Stimulated activated naive CD8-positive, alpha-beta T cell treated with anti-CD3 and anti-CD28 coated beads, Interleukin-15, Interleukin-2, amounts not matched to agents 100 ng/mL and 50 ng/mL, for 24 hours (primary cell): ENCODE measurements around the gene DIPK2B.

Experiments used
- H3K27ac Mint-ChIP-seq: one replicate; pipeline ENCODE4 v1.8.0; 2021; ENCODE audit warnings: mild to moderate bottlenecking, mixed read lengths
- H3K27me3 Mint-ChIP-seq: one replicate; pipeline ENCODE4 v1.8.0; 2021; ENCODE audit warnings: mixed read lengths
- H3K36me3 Mint-ChIP-seq: one replicate; pipeline ENCODE4 v1.8.0; 2021; ENCODE audit warnings: low read depth, mixed read lengths
- H3K4me1 Mint-ChIP-seq: one replicate; pipeline ENCODE4 v1.8.0; 2021; ENCODE audit warnings: low read depth, mixed read lengths
- H3K4me3 Mint-ChIP-seq: one replicate; pipeline ENCODE4 v1.8.0; 2021; ENCODE audit warnings: mild to moderate bottlenecking, mixed read lengths
- H3K9me3 Mint-ChIP-seq: one replicate; pipeline ENCODE4 v1.8.0; 2021; ENCODE audit warnings: mixed read lengths

Gene DIPK2B, protein sequence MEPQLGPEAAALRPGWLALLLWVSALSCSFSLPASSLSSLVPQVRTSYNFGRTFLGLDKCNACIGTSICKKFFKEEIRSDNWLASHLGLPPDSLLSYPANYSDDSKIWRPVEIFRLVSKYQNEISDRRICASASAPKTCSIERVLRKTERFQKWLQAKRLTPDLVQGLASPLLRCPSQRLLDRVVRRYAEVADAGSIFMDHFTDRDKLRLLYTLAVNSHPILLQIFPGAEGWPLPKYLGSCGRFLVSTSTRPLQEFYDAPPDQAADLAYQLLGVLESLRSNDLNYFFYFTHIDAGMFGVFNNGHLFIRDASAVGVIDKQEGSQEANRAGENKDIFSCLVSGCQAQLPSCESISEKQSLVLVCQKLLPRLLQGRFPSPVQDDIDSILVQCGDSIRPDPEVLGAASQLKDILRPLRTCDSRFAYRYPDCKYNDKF

DNA sequence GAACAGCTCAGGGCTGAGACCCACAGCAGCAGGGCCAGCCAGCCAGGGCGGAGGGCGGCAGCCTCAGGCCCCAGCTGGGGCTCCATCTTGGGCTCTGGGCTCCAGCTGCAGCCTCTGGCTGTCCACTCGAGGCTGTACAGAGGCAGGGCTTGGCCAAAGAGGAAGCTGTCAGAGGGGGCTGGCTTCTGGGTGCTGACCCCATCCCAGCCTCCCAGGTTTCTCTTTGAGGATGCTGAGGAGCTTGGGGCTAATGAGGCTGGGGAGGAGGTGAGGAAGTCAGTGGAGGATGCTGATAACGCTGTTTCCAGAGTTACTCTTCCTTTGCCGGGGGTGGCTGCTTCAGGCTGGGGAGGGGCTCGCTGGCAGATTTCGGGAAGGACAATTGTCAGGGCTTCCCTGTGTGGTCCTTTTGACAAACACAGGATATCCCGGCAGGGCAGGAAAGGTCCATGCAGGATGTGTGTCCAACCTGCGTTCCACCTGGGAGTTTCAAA is at the start of gene DIPK2B:
TSS of gene DIPK2B (minus strand) at position 136 of the 494 bp plus-strand sequence. CDS start at position 86, 50 bp downstream.
- H3K9me3 Mint-ChIP-seq: peaks cover 5% of the 10 kb centered on the region

GRCh38 chrX:45240301-45240700 is 39.6 kb upstream of the DIPK2B start:
- H3K27me3 Mint-ChIP-seq: peaks cover 9% of the 10 kb centered on the region
- no peaks in the 10 kb centered on the region for H3K36me3 Mint-ChIP-seq
- H3K27ac Mint-ChIP-seq: no peak overlapping the region
- H3K4me1 Mint-ChIP-seq: no peaks in the 10 kb centered on the region
- no peaks in the 10 kb centered on the region for H3K9me3 Mint-ChIP-seq
- H3K4me3 Mint-ChIP-seq: no peak overlapping the region

More for the DNA sequence above, at the start of gene DIPK2B:
- Mint-ChIP-seq H3K36me3 (no peaks in the 10 kb centered on the region), H3K27ac (no peak within 1 kb of the TSS), H3K4me3 (no peak within 1 kb of the TSS), H3K4me1 (no peaks in the 10 kb centered on the region), H3K27me3 (peaks cover 27% of the 10 kb centered on the region)

GRCh38 chrX:45238489-45238888 is 37.8 kb upstream of the DIPK2B start:
- H3K36me3 Mint-ChIP-seq: no peaks in the 10 kb centered on the region
- H3K4me1 Mint-ChIP-seq: peaks cover 2% of the 10 kb centered on the region
- H3K9me3 Mint-ChIP-seq: peaks cover under 1% of the 10 kb centered on the region
- H3K27ac Mint-ChIP-seq: no peak overlapping the region
- no peak overlapping the region for H3K4me3 Mint-ChIP-seq
- no peaks in the 10 kb centered on the region for H3K27me3 Mint-ChIP-seq

DNA sequence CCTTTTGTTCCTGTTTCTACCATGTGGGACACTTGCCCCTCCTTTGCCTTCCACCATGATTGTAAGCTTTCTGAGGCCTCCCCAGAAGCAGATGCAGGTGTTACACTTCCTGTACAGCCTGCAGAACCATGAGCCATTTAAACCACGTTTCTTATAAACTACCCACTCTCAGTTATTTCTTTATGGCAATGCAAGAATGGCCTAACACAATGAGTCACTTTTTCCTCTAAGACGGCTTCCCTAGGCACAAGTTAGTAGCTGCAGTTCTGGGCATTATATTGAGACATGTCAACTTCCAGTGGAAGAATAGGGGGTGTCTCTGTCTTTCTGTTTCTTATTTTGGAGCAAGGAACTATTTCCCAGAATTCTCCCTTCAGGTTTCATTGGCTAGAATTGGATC is 32.9 kb upstream of the DIPK2B start:
- no peaks in the 10 kb centered on the region for H3K27me3 Mint-ChIP-seq
- H3K9me3 Mint-ChIP-seq: peaks cover 8% of the 10 kb centered on the region
- H3K4me3 Mint-ChIP-seq: no peak overlapping the region
- H3K4me1 Mint-ChIP-seq: peaks cover 21% of the 10 kb centered on the region
- H3K27ac Mint-ChIP-seq: no peak overlapping the region
- no peaks in the 10 kb centered on the region for H3K36me3 Mint-ChIP-seq

- H3K4me1 Mint-ChIP-seq: peaks cover 21% of the 10 kb centered on the region
- H3K9me3 Mint-ChIP-seq: peaks cover 8% of the 10 kb centered on the region
- no peaks in the 10 kb centered on the region for H3K27me3 Mint-ChIP-seq
- no peak overlapping the region for H3K27ac Mint-ChIP-seq
- H3K4me3 Mint-ChIP-seq: no peak overlapping the region
- H3K36me3 Mint-ChIP-seq: no peaks in the 10 kb centered on the region
These were observed 31.5 kb upstream of the DIPK2B start for GRCh38 chrX:45232139-45232538.

DNA sequence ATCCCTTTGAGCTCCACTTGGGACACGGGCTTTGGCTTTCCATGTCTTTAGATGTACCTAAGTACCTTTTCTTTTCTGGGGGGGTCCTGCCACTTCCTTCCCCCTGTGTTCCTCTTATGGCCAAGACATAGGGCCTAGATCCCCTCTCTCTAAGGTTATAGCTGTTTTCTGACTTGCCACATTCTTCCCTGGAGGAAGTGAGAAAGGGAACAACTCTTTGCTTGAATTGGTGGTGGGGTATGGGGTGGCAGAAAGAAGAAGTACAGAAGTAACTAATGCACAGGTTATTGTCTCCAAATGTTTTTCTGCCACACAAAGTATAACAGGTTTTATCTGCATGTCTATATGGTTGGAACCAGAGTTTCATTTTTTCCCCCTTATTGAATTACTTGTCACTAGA is 29.7 kb upstream of the DIPK2B start:
- Mint-ChIP-seq H3K36me3 (no peaks in the 10 kb centered on the region), H3K4me1 (peaks cover 21% of the 10 kb centered on the region), H3K27ac (no peak overlapping the region), H3K4me3 (no peak overlapping the region), H3K27me3 (no peaks in the 10 kb centered on the region), H3K9me3 (peaks cover 8% of the 10 kb centered on the region)

DNA sequence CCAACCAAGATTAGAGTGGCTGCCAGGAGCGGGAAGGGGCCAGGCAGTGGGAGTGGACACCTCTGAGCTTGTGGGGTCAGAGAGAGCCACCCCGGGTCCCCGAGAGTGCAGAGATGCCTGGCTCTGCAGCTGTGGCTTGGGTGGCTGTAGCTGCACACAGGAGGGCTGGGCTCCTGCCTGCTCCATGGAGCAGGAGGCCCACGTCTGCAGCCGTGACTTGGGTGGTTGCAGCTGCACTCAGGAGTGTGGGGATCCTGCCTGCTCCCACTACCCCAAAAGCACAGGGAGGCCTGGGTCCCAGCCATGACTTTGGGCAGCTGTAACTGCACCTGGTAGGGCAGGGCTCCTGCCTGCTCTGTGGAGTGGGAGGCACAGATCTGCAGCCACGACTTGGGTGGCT is 28.7 kb upstream of the DIPK2B start:
- Mint-ChIP-seq H3K9me3 (peaks cover 8% of the 10 kb centered on the region), H3K27ac (no peak overlapping the region), H3K4me3 (no peak overlapping the region), H3K4me1 (peaks cover 21% of the 10 kb centered on the region), H3K36me3 (no peaks in the 10 kb centered on the region), H3K27me3 (no peaks in the 10 kb centered on the region)

- no peaks in the 10 kb centered on the region for H3K36me3 Mint-ChIP-seq
- H3K9me3 Mint-ChIP-seq: peaks cover 4% of the 10 kb centered on the region
- H3K4me3 Mint-ChIP-seq: no peak overlapping the region
- H3K27me3 Mint-ChIP-seq: no peaks in the 10 kb centered on the region
- H3K4me1 Mint-ChIP-seq: peaks cover 17% of the 10 kb centered on the region
- H3K27ac Mint-ChIP-seq: no peak overlapping the region
These were observed 27.4 kb upstream of the DIPK2B start for GRCh38 chrX:45228126-45228525.

DNA sequence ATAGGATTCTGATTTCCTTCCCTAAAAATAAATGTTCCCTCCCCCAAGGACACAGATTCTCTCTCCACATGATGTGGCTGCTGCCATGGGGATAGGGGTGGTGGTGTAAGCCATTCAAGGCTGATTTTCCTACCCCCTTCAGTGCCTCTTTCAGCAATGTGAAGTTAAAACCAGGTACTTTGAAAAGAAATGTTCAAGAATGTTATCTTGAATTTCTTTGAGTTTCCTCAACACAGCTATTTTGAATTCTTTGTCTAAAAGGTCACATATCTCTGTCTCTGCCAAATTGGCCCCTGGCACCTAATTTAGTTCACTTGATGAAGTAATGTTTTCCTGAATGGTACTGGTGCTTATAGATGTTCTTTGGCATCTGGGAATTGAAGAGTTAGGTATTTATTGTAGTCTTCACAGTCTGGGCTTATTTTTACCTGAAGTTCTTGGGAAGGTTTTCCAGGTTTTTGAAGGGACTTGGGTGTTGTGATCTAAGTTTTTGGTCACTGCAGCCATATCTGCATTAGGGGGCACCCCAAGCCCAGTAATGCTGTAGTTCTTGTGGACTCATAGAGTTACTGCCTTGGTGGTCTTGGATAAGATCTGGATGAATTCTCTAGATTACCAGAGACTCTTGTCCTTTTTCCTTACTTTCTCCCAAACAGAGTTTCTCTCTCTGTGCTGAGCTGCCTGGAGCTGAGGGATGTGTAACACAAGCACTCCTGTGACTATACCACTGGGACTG is 7.6 kb upstream of the DIPK2B start:
- no peaks in the 10 kb centered on the region for H3K36me3 Mint-ChIP-seq
- no peaks in the 10 kb centered on the region for H3K4me1 Mint-ChIP-seq
- peaks cover 12% of the 10 kb centered on the region for H3K9me3 Mint-ChIP-seq
- no peak overlapping the region for H3K27ac Mint-ChIP-seq
- peaks cover 12% of the 10 kb centered on the region for H3K27me3 Mint-ChIP-seq
- no peak overlapping the region for H3K4me3 Mint-ChIP-seq

DNA sequence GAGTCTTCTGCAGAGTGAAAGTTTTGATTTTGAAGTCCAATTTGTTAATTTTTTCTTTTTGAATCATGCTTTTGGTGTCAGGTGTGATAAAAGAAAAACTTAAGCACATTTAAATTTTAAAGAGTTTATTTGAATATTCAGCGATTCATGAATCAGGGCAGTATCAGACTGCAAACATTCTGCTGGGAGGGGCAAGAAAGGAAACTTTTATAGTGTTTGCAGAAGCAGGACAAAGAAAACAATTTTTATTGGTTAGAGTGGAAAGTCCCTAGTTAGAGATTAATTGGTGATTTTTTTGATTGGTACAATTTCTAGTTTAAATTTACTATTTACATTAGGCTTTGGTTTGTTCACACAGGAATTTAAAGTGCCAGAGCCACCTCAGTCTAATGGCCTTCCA is 1.5 kb upstream of the DIPK2B start:
- H3K36me3 Mint-ChIP-seq: no peaks in the 10 kb centered on the region

GRCh38 chrX:45198706-45199105 is 2.0 kb downstream of the DIPK2B start:
- Mint-ChIP-seq H3K27me3 (peaks cover 21% of the 10 kb centered on the region), H3K9me3 (no peaks in the 10 kb centered on the region), H3K4me1 (no peaks in the 10 kb centered on the region), H3K4me3 (no peak overlapping the region), H3K36me3 (no peaks in the 10 kb centered on the region), H3K27ac (no peak overlapping the region)

More for the DNA sequence above, 1.5 kb upstream of the DIPK2B start:
- no peak overlapping the region for H3K4me3 Mint-ChIP-seq
- no peaks in the 10 kb centered on the region for H3K4me1 Mint-ChIP-seq
- no peak overlapping the region for H3K27ac Mint-ChIP-seq
- peaks cover 12% of the 10 kb centered on the region for H3K9me3 Mint-ChIP-seq
- H3K27me3 Mint-ChIP-seq: peaks cover 33% of the 10 kb centered on the region

DNA sequence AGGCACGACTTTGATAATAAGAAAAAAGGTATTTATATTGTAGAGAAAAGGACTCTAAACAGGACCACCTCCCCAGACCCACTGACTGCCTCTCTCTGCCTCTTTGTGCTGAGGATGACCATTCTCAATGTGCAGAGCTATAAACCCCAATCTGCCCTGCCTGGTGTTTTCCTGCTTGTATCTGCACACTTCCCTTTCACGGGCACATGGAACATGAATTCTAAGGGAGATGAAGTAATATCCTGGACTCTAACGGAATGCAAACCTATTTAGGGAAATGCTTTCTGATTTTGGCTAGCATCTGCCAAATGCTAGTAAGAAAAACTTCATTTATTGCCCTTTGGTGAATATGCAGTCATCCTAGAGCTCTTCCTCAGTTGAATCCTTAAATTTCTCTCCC is 2.4 kb downstream of the DIPK2B start:
- Mint-ChIP-seq H3K27ac (no peak overlapping the region), H3K36me3 (no peaks in the 10 kb centered on the region), H3K27me3 (peaks cover 21% of the 10 kb centered on the region), H3K4me3 (no peak overlapping the region), H3K9me3 (no peaks in the 10 kb centered on the region), H3K4me1 (no peaks in the 10 kb centered on the region)

GRCh38 chrX:45196701-45197100 is 4.0 kb downstream of the DIPK2B start:
- no peaks in the 10 kb centered on the region for H3K9me3 Mint-ChIP-seq
- H3K4me1 Mint-ChIP-seq: peaks cover 2% of the 10 kb centered on the region
- no peaks in the 10 kb centered on the region for H3K36me3 Mint-ChIP-seq
- H3K27me3 Mint-ChIP-seq: peaks cover 14% of the 10 kb centered on the region
- no peak overlapping the region for H3K27ac Mint-ChIP-seq
- no peak overlapping the region for H3K4me3 Mint-ChIP-seq

DNA sequence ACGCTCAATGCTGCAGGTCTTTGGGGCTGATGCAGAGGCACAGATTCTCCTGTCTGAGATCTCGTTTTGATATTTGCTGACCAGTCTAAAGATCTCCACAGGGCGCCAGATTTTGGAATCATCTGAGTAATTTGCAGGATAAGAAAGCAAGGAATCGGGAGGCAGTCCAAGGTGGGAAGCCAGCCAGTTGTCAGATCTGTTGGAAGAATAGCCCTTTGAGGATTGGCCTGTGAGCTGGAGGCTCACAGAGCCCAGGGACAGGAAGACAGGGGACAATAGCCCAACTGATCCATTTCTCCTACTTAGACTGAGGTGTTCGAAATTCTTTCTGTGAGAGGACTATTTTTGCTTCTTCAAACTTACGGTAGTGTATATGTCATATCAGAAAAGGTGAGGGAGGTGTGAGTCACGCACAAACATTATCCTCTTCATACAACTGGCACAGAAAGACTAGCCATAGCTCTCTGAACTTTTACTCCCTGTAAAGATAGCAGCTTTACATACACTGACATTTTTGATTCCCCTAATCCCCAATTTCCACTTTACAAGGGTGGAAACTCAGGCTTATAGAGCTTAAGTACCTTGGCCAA is 8.8 kb downstream of the DIPK2B start:
- Mint-ChIP-seq H3K4me1 (peaks cover 19% of the 10 kb centered on the region), H3K36me3 (no peaks in the 10 kb centered on the region), H3K9me3 (no peaks in the 10 kb centered on the region), H3K27ac (no peak overlapping the region), H3K27me3 (no peaks in the 10 kb centered on the region), H3K4me3 (no peak overlapping the region)

DNA sequence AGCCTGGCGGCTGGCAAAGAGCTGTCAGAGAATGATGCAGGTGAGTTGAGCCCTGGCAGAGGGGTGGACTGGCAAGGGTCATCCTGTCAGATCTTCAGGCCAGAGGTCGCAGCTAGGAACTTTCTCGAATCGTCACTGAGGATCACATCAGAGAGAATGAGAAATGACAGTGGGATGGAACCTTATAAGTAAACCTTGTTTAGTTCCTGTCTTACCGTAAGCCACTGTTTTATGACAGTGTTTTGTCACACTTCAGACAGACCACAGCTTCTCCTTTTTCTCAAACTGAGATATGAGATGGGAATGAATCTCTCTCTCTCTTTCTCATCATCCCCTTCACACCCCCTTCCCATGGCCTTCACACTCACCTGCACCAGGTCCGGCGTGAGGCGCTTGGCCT is 9.3 kb downstream of the DIPK2B start:
- peaks cover 19% of the 10 kb centered on the region for H3K4me1 Mint-ChIP-seq
- H3K27ac Mint-ChIP-seq: no peak overlapping the region
- no peaks in the 10 kb centered on the region for H3K9me3 Mint-ChIP-seq
- H3K36me3 Mint-ChIP-seq: no peaks in the 10 kb centered on the region
- H3K27me3 Mint-ChIP-seq: no peaks in the 10 kb centered on the region
- no peak overlapping the region for H3K4me3 Mint-ChIP-seq
